Ishikawa (cell line): Measurements from ENCODE around the gene SETD6.

Experiments used
- CEBPB ChIP-seq: IDR thresholded peaks from 2 replicates; pipeline ENCODE4 v1.6.1; 2012
- EGR1 ChIP-seq: IDR thresholded peaks from 2 replicates; pipeline ENCODE4 v1.6.1; 2012
- EP300 ChIP-seq: IDR thresholded peaks from 2 replicates; pipeline ENCODE4 v1.6.1; 2012; ENCODE audit warnings: borderline replicate concordance
- FOXM1 ChIP-seq: IDR thresholded peaks from 2 replicates; pipeline ENCODE4 v1.6.1; 2012; ENCODE audit warnings: low read depth, borderline replicate concordance
- MAX ChIP-seq: IDR thresholded peaks from 2 replicates; pipeline ENCODE4 v1.6.1; 2012
- NFIC ChIP-seq: IDR thresholded peaks from 2 replicates; pipeline ENCODE4 v1.6.1; 2012
- RAD21 ChIP-seq: IDR thresholded peaks from 2 replicates; pipeline ENCODE4 v1.6.1; 2012; ENCODE audit warnings: low read depth
- REST ChIP-seq: IDR thresholded peaks from 2 replicates; pipeline ENCODE4 v1.6.1; 2012; ENCODE audit warnings: low read depth, mild to moderate bottlenecking
- TEAD4 ChIP-seq: IDR thresholded peaks from 2 replicates; pipeline ENCODE4 v1.6.1; 2012
- USF1 ChIP-seq: IDR thresholded peaks from 2 replicates; pipeline ENCODE4 v1.6.1; 2012

- TF ChIP-seq CEBPB, result no peak
- TF ChIP-seq RAD21, result no peak
- TF ChIP-seq EGR1, result no peak
- TF ChIP-seq FOXM1, result no peak
- no peak for TF ChIP-seq REST
- no peak for TF ChIP-seq NFIC
- no peak for TF ChIP-seq USF1
- TF ChIP-seq MAX, result no peak
- no peak for TF ChIP-seq TEAD4
- TF ChIP-seq EP300, result no peak
Measured at GRCh38 chr16:58537124-58537906, 22.0 kb downstream of the SETD6 start.
